ENCODE measurements around the gene LARGE1. TPM values are rescaled to one million over a fixed set of nuclear protein-coding genes. Genes with fewer than 3 reads are reported as not detected.

Gene LARGE1
- total and polyA plus RNA-seq, 2 of the 13 experiments (the other 11 are each of a cell fraction or from before 2014, with no cell fraction given): 8.4 to 11.0 TPM

GRCh38 chr22:33515795-33516194 lies 404.5 kb downstream of the LARGE1 start (continued):
- TF ChIP-seq ZNF674 (CRISPR knock-in tag; IDR thresholded peaks at IDR 0.05; ENCODE audit: low read depth) (no peak), ZNF687 (CRISPR knock-in tag; IDR thresholded peaks at IDR 0.05) (peak; percentile 74), BRD4 (CRISPR knock-in tag; IDR thresholded peaks at IDR 0.05) (no peak), ZNF567 (CRISPR knock-in tag; IDR thresholded peaks at IDR 0.05; ENCODE audit: borderline replicate concordance) (no peak), TSC22D2 (CRISPR knock-in tag; IDR thresholded peaks at IDR 0.05; ENCODE audit: borderline replicate concordance) (no peak), ZNF609 (CRISPR knock-in tag; IDR thresholded peaks at IDR 0.05; ENCODE audit: borderline replicate concordance) (no peak), CBX1 (IDR thresholded peaks at IDR 0.05; ENCODE audit: low read depth) (no peak), ZNF577 (CRISPR knock-in tag; IDR thresholded peaks at IDR 0.05; ENCODE audit: borderline replicate concordance, low read depth) (no peak), ZNF329 (CRISPR knock-in tag; IDR thresholded peaks at IDR 0.05; ENCODE audit: low read depth) (no peak), ZNF576 (CRISPR knock-in tag; IDR thresholded peaks at IDR 0.05) (no peak), ZNF292 (CRISPR knock-in tag; IDR thresholded peaks at IDR 0.05; ENCODE audit: borderline replicate concordance, low read depth) (peak; percentile 42; the same call in 1 of the 2 replicates), HDAC2 (CRISPR knock-in tag; IDR thresholded peaks at IDR 0.05) (no peak), NFKB2 (CRISPR knock-in tag; IDR thresholded peaks at IDR 0.05; ENCODE audit: borderline replicate concordance) (no peak), THAP9 (CRISPR knock-in tag; IDR thresholded peaks at IDR 0.05; ENCODE audit: borderline replicate concordance) (0 out of 2 replicates have a peak, but pooled peaks have one; percentile 35)
